Ovary (tissue), 9 donors: ENCODE results near the gene SLC7A6OS. TPM values are rescaled to one million over a fixed set of nuclear protein-coding genes. Genes with fewer than 3 reads are reported as not detected.

ENCODE experiments used
- DNase-seq, 5 donors: peaks; one replicate each; pipeline ENCODE4 v3.0.0-alpha.2; 2019 to 2020
- H3K27ac ChIP-seq, 2 donors: fragments of 200-600 bp; one replicate each; pipeline versions ENCODE4 v1.5.1 to v1.8.0; 2019 to 2022
- H3K27me3 ChIP-seq: fragments of 200-600 bp; one replicate; pipeline ENCODE4 v1.8.0; 2022
- H3K36me3 ChIP-seq: fragments of 200-600 bp; sonication (generic); one replicate; pipeline ENCODE4 v1.5.1; 2019
- H3K4me1 ChIP-seq: one replicate; pipeline ENCODE4 v1.8.1; 2013; ENCODE audit warnings: mild to moderate bottlenecking, moderate library complexity; ENCODE audit not compliant: insufficient read depth
- H3K4me3 ChIP-seq: fragments of 200-600 bp; sonication (generic); one replicate; pipeline ENCODE4 v1.5.1; 2017
- H3K9me3 ChIP-seq, 2 donors: fragments of 200-600 bp in 1 of 2; sonication (generic) in 1 of 2; one replicate each; pipeline versions ENCODE4 v1.5.1 to v1.8.1; 2013 to 2019; ENCODE audit warnings: mild to moderate bottlenecking in 1 of 2, moderate library complexity in 1 of 2
- EP300 ChIP-seq: sonication (generic); formaldehyde crosslinking; IDR thresholded peaks from one replicate; pipeline ENCODE4 v1.6.1; 2017; ENCODE audit warnings: antibody characterized with exemption
- POLR2A ChIP-seq: fragments of 450-650 bp; IDR thresholded peaks from one replicate; pipeline ENCODE4 v1.6.1; 2017; ENCODE audit warnings: antibody characterized with exemption, mild to moderate bottlenecking, moderate library complexity
- WGBS, 3 donors: extraction: QIAGEN DNeasy Blood & Tissue Kit in 1 of 3; methylation state at CpG; one replicate each; pipeline versions ENCODE4 v1.1.5 to v1.1.7; 2013 to 2017; 5-methylcytosine and 5-hydroxymethylcytosine counted together
- intact Hi-C, 4 donors: fragments of 100-400 bp; cut with DNase I; formaldehyde crosslinking; loops; one replicate each; pipeline versions ENCODE4 v1.11.0 to v1.15.1; 2022 to 2023
- polyA plus RNA-seq, 2 donors: library from polyadenylated mRNA; stranded (reverse); fragments of 200-250 nt in 1 of 2; fragments of 350-450 nt in 1 of 2; fragmentation: Illumina TruSeq in 1 of 2; extraction: RNeasy Lipid Tissue Mini Kit (QIAGEN cat#74804) in 1 of 2; gene quantifications; one replicate each; pipeline ENCODE4 v1.2.3, GENCODE V29; 2013 to 2014
- total RNA-seq, 7 donors: library from RNA; depleted of rRNA in 2 of 7; stranded (reverse); fragments of >200 nt in 2 of 7; fragmentation: NEBNext Ultra II Directional in 3 of 7; extraction: Animal tissue kit (Norgen Biotek cat#: 25700) in 3 of 7; gene quantifications; one replicate each; pipeline versions ENCODE4 v1.1.0 to v1.2.4, GENCODE V29; 2016 to 2023
- TF ChIP-seq, protein P1 (sequence below), 3 donors: fragments of 450-650 bp in 2 of 3; fragments of 200-600 bp in 1 of 3; IDR thresholded peaks; one replicate each; pipeline versions ENCODE4 v1.5.1 to v1.8.0; 2016 to 2022; ENCODE audit warnings: antibody characterized with exemption in 3 of 3, mild to moderate bottlenecking in 1 of 3
- donor health status: DM: no; HTN: no; CAD: no; lungs with moderate emphysema.
- donor health status: DM: no; HTN: no; CAD: no.
- donor health status: Bipolar disorder and iron deficiency.
- donor health status: DM: yes; HTN: yes; CAD: no.
- donor health status: DM: no; HTN: no; CAD: no.
- donor health status: DM: yes; HTN: yes; CAD: no.

The SLC7A6OS gene
- total and polyA plus RNA-seq, 9 donors: 8.7 to 20.7 (median 17.6) TPM

DNA sequence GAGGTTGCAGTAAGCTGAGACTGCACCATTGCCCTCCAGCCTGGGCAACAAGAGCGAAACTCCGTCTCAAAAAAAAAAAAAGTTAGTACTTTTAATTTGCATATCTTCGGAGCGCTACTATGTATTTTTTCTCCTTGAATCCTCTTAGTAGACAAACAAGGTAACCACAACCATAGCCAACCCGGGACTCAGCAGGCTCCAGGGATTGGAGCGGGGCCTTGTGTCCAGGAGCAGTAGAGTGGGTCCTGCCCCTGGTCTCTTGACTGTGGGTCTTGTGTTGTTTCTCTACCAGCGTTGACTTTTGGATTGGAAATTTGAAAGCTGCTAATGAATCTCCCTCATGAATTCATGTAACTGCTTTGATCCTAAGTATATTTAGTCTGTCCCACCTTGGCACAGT is 32.4 kb upstream of the SLC7A6OS start:
- no peaks in the 10 kb centered on the region for H3K9me3 ChIP-seq
- no peak overlapping the region for H3K27ac ChIP-seq
- no peaks in the 10 kb centered on the region for H3K27me3 ChIP-seq
- DNase-seq: no peak
- WGBS, 3 donors: 93 to 96% (median 94%) methylated on average over 7 of the region's 7 CpGs
- H3K36me3 ChIP-seq: no peaks in the 10 kb centered on the region
- H3K4me3 ChIP-seq: no peak overlapping the region
- H3K4me1 ChIP-seq: peaks cover 3% of the 10 kb centered on the region
- TF ChIP-seq EP300: no peak
- no peak for TF ChIP-seq POLR2A
- TF ChIP-seq, protein P1, sequence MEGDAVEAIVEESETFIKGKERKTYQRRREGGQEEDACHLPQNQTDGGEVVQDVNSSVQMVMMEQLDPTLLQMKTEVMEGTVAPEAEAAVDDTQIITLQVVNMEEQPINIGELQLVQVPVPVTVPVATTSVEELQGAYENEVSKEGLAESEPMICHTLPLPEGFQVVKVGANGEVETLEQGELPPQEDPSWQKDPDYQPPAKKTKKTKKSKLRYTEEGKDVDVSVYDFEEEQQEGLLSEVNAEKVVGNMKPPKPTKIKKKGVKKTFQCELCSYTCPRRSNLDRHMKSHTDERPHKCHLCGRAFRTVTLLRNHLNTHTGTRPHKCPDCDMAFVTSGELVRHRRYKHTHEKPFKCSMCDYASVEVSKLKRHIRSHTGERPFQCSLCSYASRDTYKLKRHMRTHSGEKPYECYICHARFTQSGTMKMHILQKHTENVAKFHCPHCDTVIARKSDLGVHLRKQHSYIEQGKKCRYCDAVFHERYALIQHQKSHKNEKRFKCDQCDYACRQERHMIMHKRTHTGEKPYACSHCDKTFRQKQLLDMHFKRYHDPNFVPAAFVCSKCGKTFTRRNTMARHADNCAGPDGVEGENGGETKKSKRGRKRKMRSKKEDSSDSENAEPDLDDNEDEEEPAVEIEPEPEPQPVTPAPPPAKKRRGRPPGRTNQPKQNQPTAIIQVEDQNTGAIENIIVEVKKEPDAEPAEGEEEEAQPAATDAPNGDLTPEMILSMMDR (IDR thresholded peaks at IDR 0.05): no peak
- intact Hi-C loops: no loop called here

DNA sequence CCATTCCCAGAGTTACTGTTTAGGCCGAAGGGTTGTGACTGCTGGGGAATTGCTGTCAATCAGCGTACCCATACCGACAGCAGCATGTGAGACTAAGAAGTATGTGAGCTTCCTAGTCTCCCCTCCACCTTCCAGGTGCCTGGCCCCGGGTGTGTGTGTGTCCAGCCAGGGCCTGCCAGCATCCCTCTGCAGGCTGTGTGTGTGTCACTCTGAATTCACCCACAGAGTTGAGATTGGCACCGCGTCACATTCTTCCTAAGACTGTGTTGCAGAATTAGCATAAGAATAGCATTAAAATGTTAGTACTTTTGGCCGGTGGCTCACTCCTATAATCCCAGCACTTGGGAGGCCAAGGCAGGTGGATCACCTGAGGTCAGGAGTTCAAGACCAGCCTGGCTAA is 31.9 kb upstream of the SLC7A6OS start:
- Histone ChIP-seq H3K9me3 (no peaks in the 10 kb centered on the region), H3K4me3 (no peak overlapping the region), H3K36me3 (no peaks in the 10 kb centered on the region), H3K27ac (no peak overlapping the region), H3K27me3 (no peaks in the 10 kb centered on the region), H3K4me1 (peaks cover 3% of the 10 kb centered on the region)
- no peak for DNase-seq
- TF ChIP-seq POLR2A (no peak), EP300 (no peak)
- TF ChIP-seq, protein P1 (IDR thresholded peaks at IDR 0.05): no peak
- intact Hi-C loops: no loop called here
- WGBS, 3 donors: 89 to 97% (median 90%) methylated on average over 7 of the region's 7 CpGs

DNA sequence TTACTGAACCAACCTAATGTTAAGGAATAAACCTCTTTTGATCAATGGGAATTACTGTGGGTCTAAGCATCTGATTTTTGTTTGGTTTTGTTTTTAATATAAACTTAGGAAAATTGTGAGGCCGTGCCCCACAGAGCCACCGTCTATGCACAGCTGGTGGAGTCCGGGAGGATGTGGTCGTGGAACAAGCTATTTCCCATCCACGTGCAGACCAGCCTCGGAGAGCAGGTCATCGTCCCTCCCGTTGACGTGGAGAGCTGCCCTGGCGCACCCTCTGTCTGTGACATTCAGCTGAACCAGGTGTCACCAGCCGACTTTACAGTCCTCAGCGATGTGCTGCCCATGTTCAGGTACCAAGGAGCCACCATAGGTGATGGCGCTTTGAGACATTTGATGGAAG is 28.5 kb upstream of the SLC7A6OS start:
- intact Hi-C loops: no loop called here
- Histone ChIP-seq H3K27ac (no peak overlapping the region), H3K4me1 (peaks cover 3% of the 10 kb centered on the region), H3K36me3 (no peaks in the 10 kb centered on the region), H3K9me3 (no peaks in the 10 kb centered on the region), H3K27me3 (no peaks in the 10 kb centered on the region), H3K4me3 (no peak overlapping the region)
- no peak for DNase-seq
- TF ChIP-seq POLR2A (no peak), EP300 (no peak)
- TF ChIP-seq, protein P1 (IDR thresholded peaks at IDR 0.05): no peak
- WGBS, 3 donors: 87 to 94% (median 88%) methylated on average over 13 of the region's 13 CpGs

DNA sequence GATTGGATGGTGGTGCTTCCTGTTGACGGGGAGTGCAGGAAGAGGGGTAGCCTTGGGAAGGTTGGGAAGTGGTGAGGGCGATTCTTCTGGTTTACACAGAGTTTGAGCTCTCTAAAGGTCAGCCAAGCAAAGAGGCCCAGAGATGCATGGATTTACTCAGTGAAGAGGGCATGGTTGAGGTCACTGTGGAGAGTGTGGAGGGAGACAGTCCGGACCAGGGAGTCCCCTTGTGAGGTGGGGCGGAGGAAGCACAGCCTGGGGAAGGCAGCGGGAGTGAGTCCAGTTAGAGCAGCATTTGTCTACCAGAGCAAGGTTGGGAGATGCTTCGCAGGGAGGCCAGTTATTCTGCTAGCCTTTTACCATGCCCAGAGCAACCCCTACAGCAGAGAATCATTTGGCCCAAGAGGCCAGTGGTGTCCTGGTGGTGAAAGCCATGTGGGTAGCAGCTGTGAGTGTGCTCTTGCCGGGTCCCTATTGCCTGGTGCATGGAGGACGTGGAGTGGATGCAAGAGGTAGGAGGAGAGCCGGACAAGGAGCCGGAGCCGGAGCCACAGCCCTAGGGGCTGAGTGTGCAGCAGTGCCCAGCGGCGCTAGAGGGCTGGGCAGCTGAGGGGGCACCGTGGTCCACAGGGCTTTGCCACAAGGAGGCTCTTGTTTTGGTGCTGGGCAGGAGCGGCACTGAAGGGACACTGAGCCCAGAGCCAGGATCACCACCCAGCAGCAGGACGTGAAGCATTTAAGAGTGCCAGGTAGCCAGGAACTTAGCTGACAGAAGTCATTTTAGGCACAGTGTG is 27.8 kb upstream of the SLC7A6OS start:
- no peak for DNase-seq
- WGBS, 3 donors: 91 to 95% (median 94%) methylated on average over 16 of the region's 16 CpGs

More for the DNA sequence above, 27.8 kb upstream of the SLC7A6OS start:
- Histone ChIP-seq H3K9me3 (no peaks in the 10 kb centered on the region), H3K4me1 (no peaks in the 10 kb centered on the region), H3K27me3 (no peaks in the 10 kb centered on the region), H3K27ac (no peak overlapping the region), H3K36me3 (no peaks in the 10 kb centered on the region), H3K4me3 (no peak overlapping the region)
- TF ChIP-seq POLR2A (no peak), EP300 (no peak)
- TF ChIP-seq, protein P1 (IDR thresholded peaks at IDR 0.05): no peak
- intact Hi-C loops: no loop called here
